CD14-positive monocyte (primary cell): ENCODE data around the gene CACNB4. TPM values are rescaled to one million over a fixed set of nuclear protein-coding genes. Genes with fewer than 3 reads are reported as not detected.
A peak's percentile ranks its signal among the peaks of the same experiment; 100 is the strongest.

ENCODE experiments used
- DNase-seq, 3 donors: peaks; one replicate each; pipeline ENCODE4 v3.0.0-alpha.2; 2011 to 2022
- H2AFZ ChIP-seq: 2 replicates; pipeline ENCODE4 v1.6.0; 2012; ENCODE audit warnings: mild to moderate bottlenecking, low read depth, low read length, inconsistent platforms; ENCODE audit not compliant: insufficient read depth, poor library complexity, severe bottlenecking
- H3K27ac ChIP-seq, 2 donors: 1 replicate in 1 of 2; 2 replicates in 1 of 2; pipeline ENCODE4 v1.5.1; 2012 to 2013; ENCODE audit warnings: low read length in 2 of 2, control low read depth in 1 of 2, inconsistent platforms in 1 of 2, low read depth in 1 of 2, mild to moderate bottlenecking in 1 of 2
- H3K27me3 ChIP-seq, 2 donors: one replicate each; pipeline versions ENCODE4 v1.6.0 to v1.6.1; 2011 to 2013; ENCODE audit warnings: low read length in 2 of 2; ENCODE audit not compliant: control insufficient read depth in 2 of 2, insufficient read depth in 2 of 2
- H3K36me3 ChIP-seq, 2 donors: replicated peaks in 1 of 2; 1 replicate in 1 of 2; 2 replicates in 1 of 2; pipeline versions ENCODE4 v1.5.1 to v1.6.1; 2012 to 2013; ENCODE audit warnings: low read length in 2 of 2, control low read depth in 1 of 2, inconsistent platforms in 1 of 2, mild to moderate bottlenecking in 1 of 2; ENCODE audit not compliant: insufficient read depth in 2 of 2, control insufficient read depth in 1 of 2
- H3K4me1 ChIP-seq, 2 donors: 1 replicate in 1 of 2; 2 replicates in 1 of 2; pipeline versions ENCODE4 v1.5.1 to v1.6.1; 2012 to 2013; ENCODE audit warnings: low read length in 2 of 2, control low read depth in 1 of 2, inconsistent platforms in 1 of 2, mild to moderate bottlenecking in 1 of 2, moderate library complexity in 1 of 2; ENCODE audit not compliant: insufficient read depth in 2 of 2, control insufficient read depth in 1 of 2
- H3K4me2 ChIP-seq: replicated peaks from 2 replicates; pipeline ENCODE3; 2012; ENCODE audit warnings: low read length, moderate library complexity, mild to moderate bottlenecking; ENCODE audit not compliant: poor library complexity, severe bottlenecking; ENCODE audit errors: extremely low read depth
- H3K4me3 ChIP-seq, 3 experiments: fragments of 200-600 bp in 1 of 3; sonication (generic) in 1 of 3; replicated peaks in 1 of 3; 1 replicate in 2 of 3; 2 replicates in 1 of 3; pipeline ENCODE4 v1.5.1; 2011 to 2013; ENCODE audit warnings: low read length in 3 of 3, mild to moderate bottlenecking in 3 of 3, control low read depth in 2 of 3, low read depth in 2 of 3, inconsistent platforms in 1 of 3, moderate library complexity in 1 of 3
- H3K79me2 ChIP-seq: 2 replicates; pipeline ENCODE4 v1.6.0; 2012; ENCODE audit warnings: mild to moderate bottlenecking, control low read depth, inconsistent platforms, low read length, moderate library complexity; ENCODE audit not compliant: insufficient read depth
- H3K9ac ChIP-seq: 2 replicates; pipeline ENCODE4 v1.6.0; 2017; ENCODE audit warnings: low read length, mild to moderate bottlenecking; ENCODE audit not compliant: insufficient read depth, poor library complexity, severe bottlenecking
- H3K9me3 ChIP-seq, 2 donors: replicated peaks in 1 of 2; 1 replicate in 1 of 2; 2 replicates in 1 of 2; pipeline versions ENCODE4 v1.5.1 to v1.6.1; 2012 to 2013; ENCODE audit warnings: low read length in 2 of 2, control low read depth in 1 of 2; ENCODE audit not compliant: control insufficient read depth in 1 of 2, insufficient read depth in 1 of 2
- H4K20me1 ChIP-seq: 2 replicates; pipeline ENCODE4 v1.6.0; 2012; ENCODE audit warnings: mild to moderate bottlenecking, low read length, control low read depth, moderate library complexity; ENCODE audit not compliant: insufficient read depth
- H3K27ac Mint-ChIP-seq, 7 donors: one replicate each; pipeline ENCODE4 v1.8.0; 2020; ENCODE audit warnings: mild to moderate bottlenecking in 7 of 7, mixed read lengths in 7 of 7, moderate library complexity in 6 of 7, inconsistent platforms in 2 of 7
- H3K27me3 Mint-ChIP-seq, 3 donors: one replicate each; pipeline ENCODE4 v1.8.0; 2021 to 2022; ENCODE audit warnings: low read depth in 3 of 3, mild to moderate bottlenecking in 3 of 3, mixed read lengths in 3 of 3, moderate library complexity in 3 of 3, inconsistent platforms in 1 of 3
- H3K36me3 Mint-ChIP-seq, 2 donors: one replicate each; pipeline ENCODE4 v1.8.0; 2020; ENCODE audit warnings: mixed read lengths in 2 of 2, inconsistent platforms in 1 of 2, mild to moderate bottlenecking in 1 of 2
- H3K4me1 Mint-ChIP-seq: one replicate; pipeline ENCODE4 v1.8.0; 2020; ENCODE audit warnings: mild to moderate bottlenecking, mixed read lengths
- H3K4me3 Mint-ChIP-seq, 2 donors: one replicate each; pipeline ENCODE4 v1.8.0; 2020; ENCODE audit warnings: mild to moderate bottlenecking in 2 of 2, mixed read lengths in 2 of 2, moderate library complexity in 1 of 2
- H3K9me3 Mint-ChIP-seq, 7 donors: one replicate each; pipeline ENCODE4 v1.8.0; 2020 to 2022; ENCODE audit warnings: mixed read lengths in 7 of 7, mild to moderate bottlenecking in 6 of 7, moderate library complexity in 6 of 7, inconsistent platforms in 2 of 7
- WGBS: methylation state at CpG from one replicate; pipeline ENCODE4 v1.1.5; 2013; ENCODE audit warnings: missing lambda C conversion rate; ENCODE audit not compliant: insufficient coverage; 5-methylcytosine and 5-hydroxymethylcytosine counted together
- intact Hi-C, 2 donors: fragments of 100-400 bp; cut with micrococcal nuclease; formaldehyde crosslinking; loops; one replicate each; pipeline versions ENCODE4 v1.15.0 to v1.15.1; 2023
- polyA plus RNA-seq, 3 donors: library from polyadenylated mRNA; depleted of rRNA in 1 of 3; unstranded in 2 of 3; stranded (reverse) in 1 of 3; fragments of 300-500 nt in 2 of 3; fragments of >200 nt in 1 of 3; fragmentation: Illumina TruSeq in 2 of 3; gene quantifications; 1 replicate in 2 of 3; 2 replicates in 1 of 3; pipeline ENCODE4 v1.2.3, GENCODE V29; 2012 to 2021
- TF ChIP-seq, protein P1 (sequence below): fragments of 200-600 bp; IDR thresholded peaks from one replicate; pipeline ENCODE4 v1.8.0; 2022; ENCODE audit warnings: antibody characterized with exemption, mild to moderate bottlenecking

CACNB4 gene
- polyA plus RNA-seq, 3 donors, result 0.44 to 1.9 (median 1.1) TPM

DNA sequence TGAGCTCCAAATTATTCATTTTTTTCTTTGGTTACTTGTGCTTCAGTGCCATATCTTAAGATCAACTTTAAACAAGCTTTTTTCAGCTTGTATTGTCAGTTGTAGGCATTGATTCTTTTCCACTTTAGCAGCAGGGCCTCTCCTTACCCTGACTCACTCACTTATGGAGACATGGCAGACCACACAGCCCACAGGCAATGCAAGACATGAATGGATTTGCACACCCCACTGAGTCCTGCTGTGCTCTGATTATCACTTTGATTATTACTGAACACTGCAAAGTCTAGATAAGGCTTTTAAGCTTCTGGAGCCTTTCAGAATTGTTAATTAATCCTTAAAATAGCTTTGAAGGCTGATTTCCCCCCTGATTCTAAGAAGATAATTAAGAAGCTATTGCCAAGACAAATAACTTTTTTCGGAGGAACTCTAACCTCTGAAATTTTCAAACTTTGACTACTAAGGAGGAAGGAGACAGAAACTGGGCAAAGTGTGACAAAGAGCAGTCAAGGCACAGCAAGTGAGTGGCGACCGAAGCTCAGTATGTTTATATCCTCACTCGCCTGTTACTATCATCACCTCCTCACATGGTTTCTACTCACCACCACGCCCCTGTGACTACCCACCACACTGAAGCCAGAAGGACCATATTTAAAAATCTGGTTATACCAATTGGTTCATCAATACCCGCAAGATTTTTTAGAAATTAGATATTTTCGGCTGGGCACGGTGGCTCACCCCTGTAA lies 43.3 kb downstream of the CACNB4 start:
- H3K79me2 ChIP-seq, result no peaks in the 10 kb centered on the region
- DNase-seq, result peak in 2 of 3 donors; percentile 14 to 23
- TF ChIP-seq, protein P1, sequence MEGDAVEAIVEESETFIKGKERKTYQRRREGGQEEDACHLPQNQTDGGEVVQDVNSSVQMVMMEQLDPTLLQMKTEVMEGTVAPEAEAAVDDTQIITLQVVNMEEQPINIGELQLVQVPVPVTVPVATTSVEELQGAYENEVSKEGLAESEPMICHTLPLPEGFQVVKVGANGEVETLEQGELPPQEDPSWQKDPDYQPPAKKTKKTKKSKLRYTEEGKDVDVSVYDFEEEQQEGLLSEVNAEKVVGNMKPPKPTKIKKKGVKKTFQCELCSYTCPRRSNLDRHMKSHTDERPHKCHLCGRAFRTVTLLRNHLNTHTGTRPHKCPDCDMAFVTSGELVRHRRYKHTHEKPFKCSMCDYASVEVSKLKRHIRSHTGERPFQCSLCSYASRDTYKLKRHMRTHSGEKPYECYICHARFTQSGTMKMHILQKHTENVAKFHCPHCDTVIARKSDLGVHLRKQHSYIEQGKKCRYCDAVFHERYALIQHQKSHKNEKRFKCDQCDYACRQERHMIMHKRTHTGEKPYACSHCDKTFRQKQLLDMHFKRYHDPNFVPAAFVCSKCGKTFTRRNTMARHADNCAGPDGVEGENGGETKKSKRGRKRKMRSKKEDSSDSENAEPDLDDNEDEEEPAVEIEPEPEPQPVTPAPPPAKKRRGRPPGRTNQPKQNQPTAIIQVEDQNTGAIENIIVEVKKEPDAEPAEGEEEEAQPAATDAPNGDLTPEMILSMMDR, result no peak
- H3K4me3 ChIP-seq, result peak overlapping the region in 1 of 3 experiments; percentile 16
- peaks cover 2 to 4% (median 4%) of the 10 kb centered on the region in 3 donors for H3K27me3 Mint-ChIP-seq
- peaks cover 13 to 16% of the 10 kb centered on the region in 2 donors for H3K36me3 Mint-ChIP-seq
- H3K9me3 Mint-ChIP-seq, result peaks cover 11 to 19% (median 18%) of the 10 kb centered on the region in 7 donors
- H3K27me3 ChIP-seq, result no peaks in the 10 kb centered on the region
- peak overlapping the region in 3 of 7 donors; percentile 30 to 77 (median 53) for H3K27ac Mint-ChIP-seq
- H3K36me3 ChIP-seq, result no peaks in the 10 kb centered on the region
- no peak overlapping the region for H3K9ac ChIP-seq
- WGBS, result 92% methylated on average over 5 of the region's 8 CpGs
- peaks cover 9 to 11% of the 10 kb centered on the region in 2 donors for H3K9me3 ChIP-seq
- no peak overlapping the region for H3K27ac ChIP-seq
- peaks cover 38% of the 10 kb centered on the region for H3K4me1 Mint-ChIP-seq
- intact Hi-C loops, result no loop called here
- no peak overlapping the region for H2AFZ ChIP-seq
- no peak overlapping the region for H3K4me2 ChIP-seq
- peaks cover 39 to 44% of the 10 kb centered on the region in 2 donors for H3K4me1 ChIP-seq
- no peaks in the 10 kb centered on the region for H4K20me1 ChIP-seq
- H3K4me3 Mint-ChIP-seq, result no peak overlapping the region

DNA sequence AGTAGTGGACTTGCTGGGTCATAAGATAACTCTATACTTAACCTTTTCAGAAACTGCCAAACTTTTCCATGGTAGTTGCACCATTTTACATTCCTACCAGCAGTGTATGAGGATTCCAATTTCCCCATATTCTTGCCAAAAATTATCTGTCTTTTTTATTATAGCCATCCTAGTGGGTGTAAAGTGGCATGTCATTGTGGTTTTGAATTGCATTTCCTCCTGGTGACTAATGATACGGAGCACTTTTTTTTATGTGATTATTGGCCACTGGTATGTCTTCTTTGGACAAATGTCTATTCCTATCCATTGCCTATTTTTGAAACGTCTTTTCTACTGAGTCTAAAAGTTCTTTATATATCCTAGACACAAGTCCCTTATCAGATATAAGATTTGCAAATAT lies 44.3 kb downstream of the CACNB4 start:
- H3K36me3 ChIP-seq, result no peaks in the 10 kb centered on the region
- peak overlapping the region; percentile 55 for H3K4me2 ChIP-seq
- intact Hi-C loops, result no loop called here

More for the DNA sequence above, 44.3 kb downstream of the CACNB4 start:
- no peak overlapping the region for H3K9ac ChIP-seq
- Mint-ChIP-seq H3K36me3 (peaks cover 13 to 14% of the 10 kb centered on the region in 2 donors), H3K4me1 (peaks cover 45% of the 10 kb centered on the region), H3K27me3 (peaks cover 2 to 4% (median 4%) of the 10 kb centered on the region in 3 donors), H3K9me3 (peaks cover 8 to 16% (median 13%) of the 10 kb centered on the region in 7 donors), H3K27ac (peak overlapping the region in 6 of 7 donors; percentile 6 to 80 (median 69)), H3K4me3 (peak overlapping the region in 1 of 2 donors; percentile 68)
- no peaks in the 10 kb centered on the region for H3K27me3 ChIP-seq
- no peaks in the 10 kb centered on the region for H3K79me2 ChIP-seq
- peaks cover 9 to 11% of the 10 kb centered on the region in 2 donors for H3K9me3 ChIP-seq
- no peak overlapping the region for H2AFZ ChIP-seq
- TF ChIP-seq, protein P1, result no peak
- WGBS, result no CpG with 5 or more reads among the region's 2 CpGs
- peak overlapping the region in 1 of 3 experiments; percentile 16 for H3K4me3 ChIP-seq
- H3K4me1 ChIP-seq, result peaks cover 49 to 54% of the 10 kb centered on the region in 2 donors
- DNase-seq, result peak; percentile 55 to 80 (median 75)
- H3K27ac ChIP-seq, result peak overlapping the region in 1 of 2 donors; percentile 44
- H4K20me1 ChIP-seq, result no peaks in the 10 kb centered on the region
